NCI-H187 (cell line): ENCODE data around the gene CREM.

ENCODE experiments used
- DNase-seq, 2 experiments: peaks; one replicate each; lab custom pipeline; 2025; lab: John Stamatoyannopoulos, UW

The CREM gene

DNA sequence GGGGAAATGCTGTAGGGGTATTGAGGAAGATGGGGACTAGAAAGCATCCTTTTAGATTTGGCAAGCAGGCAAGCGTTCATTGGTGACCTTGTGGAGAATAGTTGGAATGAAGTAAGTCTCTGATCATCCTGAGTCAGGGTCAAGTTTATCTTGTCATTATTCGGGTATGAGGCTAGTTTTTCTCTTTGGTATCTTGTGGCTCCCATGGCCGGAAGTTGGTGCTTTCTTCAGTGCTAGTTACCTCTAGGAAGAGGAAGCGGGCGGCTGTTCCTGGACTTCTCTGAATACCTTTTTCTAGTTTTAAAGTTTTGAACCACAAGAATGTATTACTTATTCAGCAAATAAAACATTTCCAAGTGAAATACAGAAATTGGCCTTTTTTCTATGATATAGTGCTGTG lies 9.2 kb downstream of the CREM start:
- no peak for DNase-seq

DNA sequence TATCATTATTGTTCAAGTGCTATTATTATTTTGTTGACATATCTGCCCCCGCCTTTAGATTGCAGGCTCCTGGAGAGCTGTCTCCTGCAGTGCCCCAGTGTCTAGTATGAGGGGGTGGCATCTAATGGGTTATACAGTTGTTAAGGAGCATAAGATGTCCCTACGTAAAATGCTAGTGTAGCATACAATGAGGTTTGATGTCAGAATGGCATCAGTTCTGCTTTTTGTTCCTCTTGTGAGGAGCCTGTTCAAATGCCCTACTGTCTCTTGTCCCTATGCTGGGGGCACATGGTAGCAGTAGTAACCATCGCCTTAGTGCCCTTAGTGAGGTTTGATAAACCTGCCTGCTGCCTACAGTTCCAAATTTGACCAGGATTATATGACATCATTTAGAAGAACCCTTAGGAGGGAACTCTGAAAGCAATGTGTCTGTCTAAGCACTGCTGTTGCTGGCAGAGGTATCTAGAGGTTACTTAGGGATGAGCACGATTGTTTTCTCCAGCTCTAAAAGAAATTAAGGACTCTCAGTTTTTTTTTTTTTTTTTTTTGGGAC lies 9.7 kb downstream of the CREM start:
- no peak for DNase-seq

DNA sequence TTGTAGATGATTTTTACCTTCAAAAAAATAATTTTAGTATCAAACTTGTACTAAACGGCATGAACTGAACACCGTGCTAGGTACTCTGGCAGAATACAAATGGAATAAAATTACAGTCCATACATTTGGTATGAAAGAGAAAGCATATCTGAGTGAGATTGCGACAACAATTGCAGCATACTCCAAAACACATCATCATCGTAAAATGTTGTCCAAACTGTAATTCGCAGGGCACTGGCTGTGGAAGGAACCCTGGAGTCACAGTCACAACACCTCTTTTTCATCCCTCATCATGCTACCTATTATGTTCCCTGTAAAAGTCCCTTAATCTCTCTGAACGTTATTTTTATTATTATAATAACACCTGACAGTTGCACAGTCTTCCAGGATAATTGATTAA lies 13.5 kb downstream of the CREM start:
- DNase-seq = no peak

DNA sequence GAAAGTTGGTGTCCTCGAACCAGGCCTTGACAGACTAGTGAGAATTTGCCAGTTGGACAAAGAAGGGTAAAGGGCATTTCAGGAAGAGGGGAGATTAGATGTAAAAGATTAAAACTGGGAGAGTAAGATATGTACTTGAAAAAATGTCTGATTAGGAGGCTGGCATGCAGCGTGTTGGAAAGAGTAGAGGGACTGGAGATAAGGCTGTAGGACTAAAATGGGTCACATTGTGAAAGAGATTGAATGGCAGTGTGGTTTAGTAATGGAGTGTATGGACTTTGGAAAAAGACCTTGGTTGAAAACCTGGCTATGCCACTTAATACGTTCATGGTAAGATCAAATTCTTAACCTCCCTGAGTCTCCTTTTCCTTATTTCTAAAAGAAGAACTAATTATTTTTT lies 14.1 kb downstream of the CREM start:
- DNase-seq = no peak

DNA sequence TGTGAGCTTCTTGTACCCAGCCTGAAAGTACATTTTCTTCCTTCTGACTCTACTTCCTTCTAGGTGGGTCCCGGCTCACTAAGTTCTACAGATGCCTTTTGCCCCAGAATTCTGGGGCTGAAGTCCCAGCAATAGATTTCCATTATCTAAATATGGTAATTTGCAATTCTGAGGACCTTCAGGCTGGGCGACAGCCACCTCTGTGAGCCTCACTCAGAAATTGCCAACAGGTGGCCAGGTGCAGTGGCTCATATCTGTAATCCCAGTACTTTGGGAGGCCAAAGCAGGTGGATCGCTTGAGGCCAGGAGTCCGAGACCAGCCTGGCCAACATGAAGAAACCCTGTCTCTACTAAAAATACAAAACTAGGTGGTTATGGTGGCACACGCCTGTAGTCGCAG lies 23.7 kb downstream of the CREM start:
- DNase-seq = no peak

DNA sequence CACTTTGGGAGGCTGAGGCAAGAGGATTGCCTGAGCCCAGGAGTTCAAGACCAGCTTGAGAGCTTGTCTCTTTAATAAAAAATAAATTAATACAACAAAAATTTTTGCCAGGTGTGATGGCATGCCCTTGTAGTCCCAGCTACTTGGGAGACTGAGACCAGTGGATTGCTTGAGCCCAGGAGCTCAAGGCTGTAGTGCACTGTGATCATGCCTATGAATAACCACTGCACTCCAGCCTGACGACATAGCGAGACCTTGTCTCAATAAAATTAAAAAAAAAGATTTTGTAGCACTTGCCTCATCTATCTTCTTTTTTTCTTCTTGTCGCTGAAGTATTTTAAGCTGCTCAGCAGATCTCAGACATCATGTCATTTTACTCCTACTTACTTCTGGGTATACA lies 26.3 kb downstream of the CREM start:
- DNase-seq = no peak

DNA sequence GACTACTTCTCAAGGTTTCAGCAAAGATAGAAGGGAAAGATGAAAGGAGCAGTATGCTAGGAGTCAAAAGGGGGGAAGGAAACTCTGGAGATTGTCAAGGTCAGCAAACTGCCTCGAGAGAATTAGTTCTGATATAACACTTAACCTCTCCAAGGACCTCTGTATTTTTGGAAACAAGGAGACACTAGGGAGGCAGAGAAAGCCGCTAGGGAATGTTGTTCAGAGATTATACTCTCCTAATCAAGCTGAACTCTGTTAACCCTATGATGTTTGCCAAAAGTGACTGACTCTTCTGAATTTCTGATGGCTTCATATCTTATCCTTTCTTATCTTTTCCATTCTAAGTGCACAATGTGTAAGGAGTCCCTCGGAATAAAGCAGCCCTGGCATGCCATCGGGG lies 27.1 kb downstream of the CREM start:
- no peak for DNase-seq

DNA sequence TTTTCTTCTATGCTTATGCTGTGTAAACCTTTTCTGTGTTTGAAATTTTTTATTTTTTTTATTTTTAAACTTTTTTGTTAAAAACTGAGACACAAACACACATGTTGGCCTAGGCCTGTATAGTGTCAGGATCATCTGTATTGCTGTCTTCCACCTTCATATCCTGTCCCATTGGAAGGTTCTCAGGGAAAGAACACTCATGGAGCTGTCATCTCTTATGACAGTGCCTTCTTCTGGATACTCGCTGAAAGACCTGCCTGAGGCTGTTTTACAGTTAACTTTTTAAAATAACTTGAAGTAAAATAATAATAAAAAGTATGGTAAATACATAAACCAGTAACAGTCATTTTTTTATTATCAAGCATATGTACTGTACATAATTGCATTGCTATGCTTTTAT lies 34.1 kb downstream of the CREM start:
- DNase-seq = no peak

DNA sequence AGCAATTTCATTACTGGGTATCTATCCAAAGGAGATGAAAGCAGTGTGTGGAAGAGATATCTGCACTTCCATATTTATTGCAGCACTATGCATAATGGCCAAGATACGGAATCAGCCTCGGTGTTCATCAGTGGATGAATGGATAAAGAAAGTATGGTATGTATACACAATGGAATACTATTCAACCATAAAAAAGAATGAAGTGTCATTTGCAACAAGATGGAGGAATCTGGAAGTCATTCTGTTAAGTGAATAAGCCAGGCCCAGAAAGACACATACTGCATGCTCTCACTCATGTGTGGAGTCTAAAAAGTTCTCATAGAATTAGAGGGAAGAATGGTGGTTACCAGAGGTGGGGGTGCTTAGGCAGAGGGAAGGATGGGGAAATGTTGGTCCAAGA lies 35.3 kb downstream of the CREM start:
- DNase-seq = no peak

DNA sequence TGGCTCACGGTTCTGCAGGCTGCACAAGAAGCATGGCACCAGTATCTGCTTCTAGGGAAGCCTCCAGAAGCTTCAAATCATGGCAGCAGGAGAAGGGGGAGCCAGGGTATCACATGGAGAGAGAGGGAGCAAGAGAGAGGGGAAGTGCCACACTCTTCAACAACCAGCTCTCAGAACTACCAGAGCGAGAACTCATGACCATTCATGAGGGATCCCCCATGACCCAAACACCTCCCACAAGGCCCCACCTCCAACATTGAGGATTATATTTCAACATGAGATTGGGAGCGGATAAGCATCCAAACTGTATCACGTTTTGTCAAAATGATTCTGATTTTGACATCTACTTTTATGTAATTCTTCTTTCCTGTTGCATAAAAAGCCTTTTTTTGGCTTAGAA lies 38.5 kb downstream of the CREM start:
- DNase-seq = no peak

DNA sequence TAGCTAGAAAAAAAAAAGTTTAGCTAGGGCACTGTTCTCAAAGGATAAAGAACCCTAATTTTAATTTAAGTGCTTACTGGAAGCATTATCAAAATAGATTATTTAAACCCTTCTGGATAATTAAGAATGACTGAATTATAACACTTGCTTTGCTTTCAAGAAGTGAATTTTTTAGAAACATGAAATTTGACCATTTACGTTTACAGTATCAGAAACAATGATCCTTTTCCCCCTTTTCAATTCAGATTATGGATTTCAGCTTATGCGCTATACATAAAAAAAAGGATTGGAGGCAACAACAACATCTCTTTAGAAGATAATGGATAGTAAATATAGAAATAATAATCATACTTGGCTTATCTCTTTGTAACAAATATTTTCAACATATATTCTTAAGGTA lies 39.2 kb downstream of the CREM start:
- DNase-seq = no peak

DNA sequence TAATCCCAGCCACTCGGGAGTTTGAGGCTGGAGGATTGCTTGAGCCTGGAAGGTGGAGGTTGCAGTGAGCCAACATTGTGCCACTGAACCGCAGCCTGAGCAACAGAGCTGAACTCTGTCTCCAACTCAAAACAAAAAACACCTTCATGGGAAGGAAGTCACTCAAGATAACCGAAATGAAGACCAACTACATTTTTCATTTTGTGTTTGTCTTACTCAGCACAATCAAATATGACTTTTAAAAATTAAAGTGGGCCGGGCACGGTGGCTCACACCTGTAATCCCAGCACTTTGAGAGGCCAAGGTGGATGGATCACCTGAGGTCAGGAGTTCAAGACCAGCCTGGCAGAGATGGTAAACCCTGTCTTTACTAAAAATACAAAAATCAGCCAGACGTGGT lies 40.0 kb downstream of the CREM start:
- no peak for DNase-seq

DNA sequence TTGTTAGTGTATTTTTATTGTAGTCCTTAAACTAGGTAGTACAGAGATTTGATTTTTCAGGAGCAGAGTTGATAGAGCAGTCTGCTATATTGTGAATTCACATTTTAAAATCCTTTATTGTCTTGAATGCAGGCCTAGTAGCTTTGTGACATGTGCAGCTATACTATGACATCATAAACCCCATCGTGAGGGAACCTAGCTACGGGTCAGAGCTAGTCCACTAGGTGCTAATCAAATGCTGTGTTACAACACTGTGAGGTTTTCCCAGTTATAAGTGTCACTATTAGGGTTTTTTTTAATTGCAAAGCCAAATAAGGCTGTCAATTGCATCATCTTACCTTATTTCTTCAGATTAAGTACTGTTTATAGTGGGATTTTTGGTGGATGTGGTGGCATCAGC lies 40.7 kb downstream of the CREM start:
- DNase-seq = no peak

DNA sequence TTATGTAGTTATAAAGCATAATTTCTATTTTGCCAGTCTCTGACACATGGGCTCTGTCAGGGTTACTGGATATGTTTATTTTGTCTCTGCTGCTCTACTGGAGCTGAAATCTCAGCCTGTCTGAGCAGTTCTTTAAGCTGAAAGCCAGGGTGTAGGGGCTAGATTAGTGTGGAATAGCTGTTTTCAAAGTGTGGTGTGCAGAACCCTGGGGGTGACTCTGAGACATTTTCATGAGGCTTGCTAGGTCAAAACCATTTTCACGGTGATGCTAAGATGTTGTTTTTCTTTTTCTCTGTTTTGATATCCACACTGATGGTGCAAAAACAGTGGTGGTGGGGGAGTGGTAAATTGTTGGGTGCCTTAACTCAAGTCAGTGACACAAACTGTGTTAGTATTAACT lies 45.5 kb downstream of the CREM start:
- no peak for DNase-seq

DNA sequence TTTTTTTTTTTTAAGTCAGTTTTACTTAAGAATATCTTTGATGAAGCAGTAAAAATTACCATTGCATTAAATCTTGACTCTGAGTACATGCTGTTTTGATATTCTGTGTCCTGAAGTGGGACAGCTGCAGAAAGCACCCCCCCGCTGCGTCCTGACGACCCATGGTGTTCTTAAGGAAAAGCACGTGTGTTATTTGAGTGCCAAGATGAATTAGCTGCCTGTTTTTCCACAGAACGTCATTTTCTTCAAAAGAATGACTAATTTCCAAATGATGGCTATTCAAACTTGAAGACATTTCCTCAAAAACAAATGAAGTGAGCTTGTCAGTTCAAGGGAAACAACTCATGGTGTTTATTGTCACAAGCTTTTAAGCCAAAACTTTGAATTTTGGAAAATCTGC lies 45.9 kb downstream of the CREM start:
- DNase-seq = no peak

DNA sequence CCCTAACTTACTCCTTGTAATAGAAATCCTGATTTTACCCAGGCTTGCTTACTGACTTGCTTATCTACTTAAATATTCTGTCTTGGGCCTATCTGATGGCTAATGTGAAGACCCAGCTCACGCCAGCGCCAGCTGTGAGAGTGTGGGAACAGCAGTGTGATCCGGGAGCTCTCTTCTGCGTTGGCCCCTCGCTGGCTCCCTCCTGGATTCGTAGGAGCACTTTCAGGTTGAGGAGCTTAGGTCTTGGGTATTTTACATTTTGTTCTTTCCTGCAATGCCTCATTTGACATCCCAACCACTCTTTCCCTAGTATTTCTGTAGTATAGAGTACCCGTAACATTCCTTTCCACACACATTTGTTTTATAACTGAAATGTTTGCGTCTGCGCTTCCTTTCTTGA lies 51.7 kb downstream of the CREM start:
- DNase-seq = no peak

DNA sequence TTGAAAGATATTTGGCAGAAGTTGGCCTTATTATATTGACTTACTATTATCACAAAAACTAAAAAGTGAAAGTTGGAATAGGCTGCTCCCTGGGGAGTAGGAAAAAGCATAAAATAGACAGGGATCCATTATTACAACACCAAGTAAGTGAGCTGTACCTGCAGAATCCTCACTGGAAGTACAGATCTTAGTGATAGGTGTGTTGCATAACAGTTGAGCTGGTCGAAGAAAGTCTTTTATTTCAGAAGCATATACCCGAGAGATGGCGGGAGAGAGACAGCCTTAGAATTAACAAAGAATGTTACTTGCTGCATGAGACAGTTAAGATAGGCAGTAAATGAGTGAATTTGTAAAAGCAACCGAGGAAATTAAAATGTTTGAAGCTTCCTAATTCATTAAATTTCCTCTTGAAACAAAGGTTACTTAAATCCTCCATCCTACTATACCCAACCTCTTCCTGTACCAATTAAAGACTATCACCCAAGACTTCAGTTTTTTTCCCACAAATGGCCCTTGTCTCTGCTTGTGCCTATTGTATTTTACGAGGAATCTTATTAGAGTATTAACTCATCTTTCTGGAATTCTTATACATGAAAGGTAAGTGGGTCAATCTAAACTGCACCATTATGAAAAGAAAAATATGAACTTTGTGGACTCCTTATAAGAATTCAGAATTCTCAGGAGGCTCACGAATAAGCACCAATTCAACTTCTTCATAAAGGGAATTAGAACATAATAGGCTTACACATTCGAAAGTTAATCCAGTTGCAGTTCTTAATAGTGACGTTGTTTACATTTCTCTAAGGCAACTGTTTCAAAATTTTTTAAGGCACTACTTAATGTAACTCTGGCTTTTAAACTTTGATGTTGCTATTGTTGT lies 56.2 kb downstream of the CREM start:
- no peak for DNase-seq

DNA sequence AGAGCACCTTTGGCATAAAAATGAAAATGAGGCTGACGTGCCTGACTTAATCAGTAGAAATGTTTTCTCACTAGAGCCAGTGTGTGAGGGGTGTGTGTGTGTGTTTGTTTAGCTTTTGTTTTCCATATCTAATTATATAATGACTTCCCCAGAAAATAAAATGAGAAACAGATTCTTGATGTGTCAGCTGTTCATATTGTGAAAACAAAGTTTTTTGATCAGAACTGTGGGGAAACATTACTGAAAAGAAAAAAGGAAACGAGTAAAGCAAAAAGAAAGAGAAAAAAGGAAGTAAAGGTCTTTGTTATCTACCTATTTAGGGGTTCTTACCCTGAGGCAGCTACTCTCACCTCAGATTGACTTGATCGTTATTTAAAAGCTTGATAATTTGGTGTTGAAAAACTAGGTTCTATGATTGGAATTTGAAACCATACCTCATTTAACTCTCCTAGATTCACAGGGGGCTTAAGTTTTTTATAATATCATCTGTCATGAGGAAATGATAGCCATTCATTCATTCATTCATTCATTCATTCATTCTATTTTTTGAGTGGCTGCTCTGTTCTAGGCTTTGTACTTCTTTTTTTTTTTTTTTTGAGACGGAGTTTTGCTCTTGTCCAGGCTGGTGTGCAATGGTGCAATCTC lies 58.0 kb downstream of the CREM start:
- DNase-seq = no peak

DNA sequence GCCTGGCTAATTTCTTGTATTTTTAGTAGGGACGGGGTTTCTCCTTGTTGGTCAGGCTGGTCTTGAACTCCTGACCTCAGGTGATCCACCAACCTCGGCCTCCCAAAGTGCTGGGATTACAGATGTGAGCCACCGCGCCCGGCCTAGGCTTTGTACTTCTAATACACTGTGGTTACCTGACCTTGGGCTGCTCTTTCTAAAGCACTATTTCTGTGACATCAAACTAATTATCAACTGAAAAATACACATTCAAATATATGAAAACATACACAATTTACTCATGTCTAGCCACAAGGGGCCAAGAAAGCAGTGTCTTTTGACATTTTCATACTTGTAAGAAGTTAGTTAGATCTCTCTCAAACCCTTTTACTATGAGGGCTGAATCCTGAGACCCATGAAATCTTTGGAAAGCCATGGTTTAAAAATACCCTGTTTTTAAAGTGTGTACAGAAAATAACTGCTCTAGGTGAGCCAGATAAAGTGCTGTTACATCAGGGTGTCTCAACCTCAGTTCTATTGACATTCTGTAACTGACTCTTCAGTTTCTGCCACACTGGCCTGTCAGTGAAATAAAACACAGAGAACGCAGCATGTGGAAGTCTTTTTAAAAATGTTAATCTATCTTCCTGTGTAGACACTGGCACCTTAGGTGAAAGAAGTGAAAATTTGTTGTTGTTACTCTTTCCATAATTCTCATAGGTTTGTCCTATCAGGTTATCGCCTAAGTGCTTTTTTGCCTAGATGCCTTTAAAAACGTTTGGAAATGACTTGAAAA lies 58.8 kb downstream of the CREM start:
- DNase-seq = no peak

DNA sequence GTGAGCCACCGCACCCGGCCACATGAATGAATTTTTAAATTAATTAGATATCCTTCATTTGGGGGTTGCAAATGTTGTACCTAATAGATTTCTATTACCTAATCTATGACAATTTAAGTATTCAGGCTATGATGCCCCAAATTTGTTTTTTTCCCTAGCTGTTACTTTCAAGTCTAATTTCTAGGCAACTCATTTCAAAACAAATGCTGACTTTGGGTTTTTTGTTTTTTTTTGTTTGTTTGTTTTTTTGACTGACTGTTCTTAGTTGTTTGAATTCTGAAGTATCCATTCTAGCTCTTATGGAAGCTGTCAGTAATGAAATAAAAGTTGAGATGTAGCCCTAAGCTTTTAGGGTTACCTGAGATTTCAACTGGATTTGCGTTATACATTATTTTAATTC lies 62.3 kb downstream of the CREM start:
- DNase-seq = no peak

DNA sequence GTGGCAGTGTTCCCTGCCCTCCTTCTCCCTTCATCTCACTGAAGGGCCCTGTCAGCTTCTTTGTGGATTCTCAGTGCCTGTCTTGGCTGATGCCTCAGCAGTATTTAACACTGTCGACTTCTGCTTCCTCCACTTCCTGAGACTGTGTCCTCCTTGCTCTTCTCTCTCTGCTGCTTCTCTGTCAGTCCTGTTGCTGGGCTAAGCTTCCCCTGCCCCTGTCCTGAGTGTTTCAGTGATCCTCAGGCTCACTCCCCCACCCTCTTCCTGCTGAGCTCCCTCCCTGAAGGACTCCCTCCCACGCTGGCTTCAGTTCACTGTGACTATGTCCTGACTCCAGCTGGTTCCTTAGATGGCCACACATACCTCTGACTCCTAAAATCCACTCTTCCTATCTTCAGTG lies 64.9 kb downstream of the CREM start:
- no peak for DNase-seq

DNA sequence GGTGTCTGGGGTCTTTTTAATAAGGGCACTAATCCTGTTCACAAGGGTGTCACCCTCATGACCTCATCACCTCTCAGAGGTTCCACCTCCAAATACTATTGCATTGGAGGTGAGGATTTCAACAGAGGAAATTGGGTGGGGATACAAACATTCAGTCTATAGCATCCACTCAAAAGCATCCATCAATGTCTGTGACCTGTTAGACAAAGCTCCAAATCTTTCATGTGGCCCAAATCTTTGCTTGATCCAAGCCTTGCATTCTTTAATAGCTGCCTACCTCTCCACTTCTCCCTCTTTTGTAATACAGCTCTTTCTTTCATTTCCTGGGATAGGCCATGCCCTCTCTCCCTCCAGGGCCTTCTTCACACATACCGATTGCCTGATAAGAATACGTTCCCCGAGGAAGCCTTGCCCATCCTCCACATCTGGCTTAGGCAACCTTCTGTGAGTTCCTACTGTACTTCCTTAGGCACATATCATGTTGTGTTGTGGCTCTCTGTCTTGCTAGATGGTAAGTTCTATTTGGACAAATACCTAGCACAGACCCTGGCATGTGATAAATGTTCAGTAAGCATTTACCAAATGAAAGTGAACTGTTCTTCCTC lies 66.1 kb downstream of the CREM start:
- no peak for DNase-seq
